GDM1 (cell line): ENCODE measurements around the gene GSTT2.
"Not testable (repeated sequence)": the region's sequence is repeated elsewhere in the genome, so short reads cannot be mapped to it uniquely, and the experiment has no call there.

Source experiments
- DNase-seq: peaks from one replicate; lab custom pipeline; 2025; lab: John Stamatoyannopoulos, UW

The GSTT2 gene

GRCh38 chr22:23979557-23980240 is at the start of gene GSTT2:
TSS of gene GSTT2 (plus strand) at chr22:23980134.
- not testable (repeated sequence) for DNase-seq

DNA sequence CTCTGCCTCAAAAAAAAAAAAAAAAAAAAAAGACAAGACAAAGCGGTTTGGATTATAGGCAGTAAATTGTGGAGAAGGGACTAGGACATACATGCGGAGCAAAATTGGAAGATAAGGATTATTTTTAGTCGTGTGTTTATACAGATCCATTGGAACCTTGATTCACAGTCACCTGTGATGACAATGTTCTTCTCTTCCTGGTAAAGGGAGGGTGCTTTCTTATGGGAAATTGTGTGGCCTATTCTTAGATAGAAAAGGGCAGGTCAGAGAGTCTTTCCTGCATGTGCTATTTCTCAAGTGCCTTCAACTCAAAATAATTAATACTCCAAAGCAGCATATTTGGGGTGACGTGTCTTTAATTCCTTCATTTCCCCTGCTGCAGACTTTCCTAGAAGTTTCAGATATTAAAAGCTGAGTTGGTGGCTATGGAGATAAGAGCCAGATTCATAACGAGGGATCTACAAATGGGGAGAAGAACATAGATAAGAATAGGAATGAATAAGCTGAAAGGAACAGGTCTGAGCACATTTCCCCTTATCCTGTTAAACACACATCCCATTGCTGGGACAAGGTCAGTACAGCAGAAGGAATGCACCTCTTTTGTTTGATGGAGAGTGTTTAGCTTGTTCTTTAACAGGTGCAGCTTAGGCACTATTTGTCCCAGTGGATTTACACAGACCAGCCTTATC is 41.5 kb upstream of the GSTT2 start:
- no peak for DNase-seq

DNA sequence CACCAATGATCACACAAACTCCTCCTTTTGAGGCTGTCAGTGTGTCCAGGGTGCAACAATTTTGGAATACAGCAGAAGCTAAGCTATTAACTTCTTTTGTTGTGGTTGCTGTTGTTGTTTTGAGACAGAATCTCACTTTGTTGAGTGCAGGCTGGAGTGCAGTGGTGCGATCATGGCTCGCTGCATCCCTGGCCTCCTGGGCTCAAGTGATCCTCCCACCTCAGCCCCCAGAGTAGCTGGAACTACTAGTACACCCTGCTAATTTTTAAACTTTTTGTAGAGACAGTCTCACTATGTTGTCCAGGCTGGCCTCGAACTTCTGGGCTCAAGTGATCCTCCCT is 40.9 kb upstream of the GSTT2 start:
- DNase-seq = no peak

- DNase-seq = not testable (repeated sequence)
These were observed 39.8 kb upstream of the GSTT2 start for GRCh38 chr22:23940166-23940565.

DNA sequence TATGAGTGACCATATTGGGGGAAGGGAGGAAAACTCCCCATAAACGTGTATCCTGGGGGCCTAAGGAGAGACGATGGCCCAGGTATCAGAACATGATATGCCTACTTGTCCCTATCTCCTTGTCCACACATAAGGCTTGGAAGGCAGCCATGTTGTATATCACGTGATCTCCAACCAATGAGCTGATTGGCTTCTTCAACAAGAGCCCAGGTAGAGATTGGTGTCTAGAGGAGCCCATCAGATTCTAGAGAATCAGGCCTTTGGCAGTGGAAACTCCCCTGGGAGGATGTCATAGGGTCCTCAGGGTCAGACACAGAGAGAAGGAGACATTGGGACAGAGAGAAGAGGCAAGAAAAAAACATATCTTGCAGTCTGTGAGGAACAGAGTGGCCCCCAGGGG is 32.5 kb upstream of the GSTT2 start:
- DNase-seq = not testable (repeated sequence)

GRCh38 chr22:23949764-23950163 is 30.2 kb upstream of the GSTT2 start:
- not testable (repeated sequence) for DNase-seq

GRCh38 chr22:23951383-23951782 is 28.6 kb upstream of the GSTT2 start:
- not testable (repeated sequence) for DNase-seq

DNA sequence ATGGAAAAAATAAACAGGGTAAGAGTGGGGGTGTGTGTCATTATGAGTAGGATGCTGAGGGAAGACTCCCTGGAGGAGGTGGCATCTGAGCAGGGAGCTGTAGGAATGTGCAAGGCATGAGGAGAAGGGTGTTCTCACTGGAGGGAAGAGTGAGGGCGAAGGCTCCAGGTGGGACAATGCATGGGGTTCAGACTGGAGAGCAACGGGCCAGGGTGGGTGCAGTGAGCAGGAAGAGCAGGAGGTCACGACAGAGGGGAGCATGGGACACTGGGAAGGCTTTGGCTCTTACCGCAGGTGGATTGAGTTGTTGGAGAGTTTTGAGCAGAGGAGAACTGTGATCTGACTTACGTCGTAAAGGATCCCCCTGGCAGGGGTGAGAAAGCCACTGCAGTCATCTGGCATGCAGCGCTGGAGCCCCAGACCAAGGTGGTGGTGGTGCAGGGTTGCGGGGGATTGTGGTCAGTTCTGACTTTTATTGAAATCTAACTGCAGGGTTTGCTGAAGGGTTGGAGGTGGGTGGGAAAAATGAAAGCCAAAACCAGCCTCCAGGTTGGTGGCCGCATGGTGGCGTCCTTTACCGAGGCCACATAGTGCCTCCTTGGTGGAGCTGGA is 27.0 kb upstream of the GSTT2 start:
- DNase-seq = not testable (repeated sequence)

DNA sequence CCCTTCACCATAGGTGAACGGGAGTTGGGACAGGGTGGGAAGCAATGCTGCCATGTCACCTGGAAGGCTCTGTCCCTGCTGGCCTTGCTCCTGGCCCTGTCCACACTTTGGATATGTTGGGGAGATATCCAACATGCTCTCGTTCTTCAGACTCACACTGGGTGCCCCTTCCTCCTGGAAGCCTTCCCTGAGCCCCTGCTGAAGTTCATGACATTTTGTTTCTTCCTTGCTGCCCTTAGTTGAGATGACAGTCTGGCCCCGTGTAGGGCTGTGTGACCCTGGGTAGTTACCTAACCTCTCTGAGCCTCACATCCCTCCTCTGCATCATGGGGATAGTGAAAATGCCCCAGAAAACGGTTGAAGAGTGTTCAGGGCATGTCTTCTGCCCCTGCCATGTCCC is 26.4 kb upstream of the GSTT2 start:
- not testable (repeated sequence) for DNase-seq

GRCh38 chr22:23954193-23954990 is 25.5 kb upstream of the GSTT2 start:
- DNase-seq = not testable (repeated sequence)

GRCh38 chr22:23954991-23955305 is 25.0 kb upstream of the GSTT2 start:
- not testable (repeated sequence) for DNase-seq

- DNase-seq = not testable (repeated sequence)
These were observed 24.0 kb upstream of the GSTT2 start for GRCh38 chr22:23955886-23956285.

GRCh38 chr22:23956301-23956900 is 23.5 kb upstream of the GSTT2 start:
- peak; percentile 70 for DNase-seq

GRCh38 chr22:23961084-23961771 is 18.7 kb upstream of the GSTT2 start, which contains the start of gene GSTT2B:
TSS of gene GSTT2B (minus strand) at chr22:23961195. CDS start at chr22:23961131, 64 bp downstream.
- not testable (repeated sequence) for DNase-seq

DNA sequence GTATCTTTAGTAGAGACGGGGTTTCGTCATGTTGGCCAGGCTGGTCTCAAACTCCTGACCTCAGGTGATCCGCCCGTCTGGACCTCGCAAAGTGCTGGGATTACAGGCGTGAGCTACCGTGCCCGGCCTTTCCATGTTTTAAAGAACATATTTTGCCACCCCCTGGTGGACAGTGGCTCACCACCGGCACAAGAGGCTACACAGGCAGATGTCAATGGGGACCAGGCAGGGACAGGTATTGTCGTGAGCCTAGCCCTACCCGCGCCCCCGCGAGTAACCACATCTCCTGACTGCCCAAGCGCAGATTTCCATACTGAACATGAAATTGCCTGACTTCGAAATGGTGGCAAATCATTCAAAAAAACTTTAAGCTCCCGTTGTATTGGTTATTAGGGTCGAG is 13.8 kb upstream of the GSTT2 start:
- DNase-seq = not testable (repeated sequence)

DNA sequence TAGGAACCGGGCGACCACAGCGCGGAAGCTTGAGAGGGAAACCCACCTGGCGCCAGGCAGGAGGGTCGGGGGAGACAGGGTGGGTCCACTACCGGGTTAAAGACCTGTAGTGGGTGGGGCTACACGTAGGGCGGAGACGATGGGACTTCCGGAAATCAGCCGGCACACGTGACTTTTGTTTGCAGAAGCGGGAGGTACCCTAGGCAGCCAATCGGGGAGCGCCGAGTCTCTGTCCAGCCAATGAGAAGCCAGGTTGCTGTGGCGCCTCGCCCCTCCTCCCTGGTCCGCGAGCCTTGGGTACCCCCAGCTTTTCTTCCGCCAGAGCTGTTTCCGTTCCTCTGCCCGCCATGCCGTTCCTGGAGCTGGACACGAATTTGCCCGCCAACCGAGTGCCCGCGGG is 13.4 kb upstream of the GSTT2 start, which contains the start of gene DDTL:
DDTL (plus strand) TSS at position 321 of the 400 bp plus-strand sequence; CDS start at position 348, 27 bp downstream.
- not testable (repeated sequence) for DNase-seq

- DNase-seq = no peak
These were observed 10.9 kb upstream of the GSTT2 start for GRCh38 chr22:23969071-23969470.

DNA sequence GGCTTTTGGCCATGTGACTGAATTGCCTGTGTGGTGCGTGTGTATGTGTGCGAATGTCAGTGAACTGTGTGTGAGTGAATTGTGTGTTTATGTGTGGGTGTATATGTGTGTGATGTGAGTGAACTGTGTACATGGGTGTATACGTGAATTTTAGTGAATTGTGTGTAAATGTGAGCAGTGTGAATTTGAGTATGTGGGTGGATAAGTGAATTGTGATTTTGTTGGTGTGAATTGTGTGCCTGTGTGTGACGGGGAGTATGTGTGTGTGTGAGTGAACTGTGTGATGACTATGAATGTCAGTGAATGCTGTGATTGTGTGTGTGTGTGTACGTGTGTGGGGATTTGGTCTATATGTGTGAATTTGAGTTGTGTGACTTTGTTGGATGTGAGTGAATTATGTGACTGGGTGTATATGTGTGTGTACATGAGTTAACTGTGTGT is 9.7 kb upstream of the GSTT2 start:
- DNase-seq = no peak

DNA sequence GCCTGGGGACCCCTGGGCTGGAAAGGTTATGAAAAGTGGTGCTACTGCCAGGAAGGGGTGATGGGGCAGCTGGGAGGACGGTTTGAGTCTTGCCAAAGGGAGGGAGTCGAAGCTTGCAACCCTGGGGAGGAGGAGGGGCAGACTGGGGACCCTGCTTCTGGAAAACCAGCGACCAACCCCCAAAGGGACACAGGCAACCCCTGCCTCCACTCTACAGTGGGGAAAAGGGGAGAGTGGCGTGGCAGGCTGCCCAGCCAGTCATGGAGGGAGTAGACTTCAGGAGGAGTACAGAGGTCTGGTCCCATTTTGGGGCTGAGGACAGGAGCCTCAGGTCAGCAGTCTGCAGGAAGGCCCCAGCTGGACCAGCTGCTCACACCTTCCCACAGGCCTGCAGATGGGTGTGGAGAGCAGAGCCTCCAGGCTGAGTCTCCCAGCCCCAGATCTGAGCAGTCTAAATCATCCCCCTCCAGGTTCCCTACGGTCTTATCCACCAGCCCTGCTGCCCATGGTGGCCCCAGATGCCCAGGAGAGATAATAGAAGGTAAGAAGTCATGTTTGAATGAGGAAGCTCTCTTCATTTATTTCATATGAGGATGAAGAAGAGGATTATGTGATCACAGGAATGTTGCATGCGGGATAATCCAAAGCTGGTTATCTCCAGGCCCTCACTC is 9.0 kb upstream of the GSTT2 start:
- no peak for DNase-seq

GRCh38 chr22:23971927-23972326 is 8.0 kb upstream of the GSTT2 start:
- not testable (repeated sequence) for DNase-seq

GRCh38 chr22:23974345-23974744 is 5.6 kb upstream of the GSTT2 start, which contains the start of gene DDT:
TSS of gene DDT (minus strand) at chr22:23974441. CDS start at chr22:23974414, 27 bp downstream.
- DNase-seq = not testable (repeated sequence)
